ENCODE results near the gene THAP3.

GRCh38 chr1:6601923-6602668 lies 22.6 kb upstream of the THAP3 start:
- TF ChIP-seq CTCF (conservative IDR thresholded peaks at IDR 0.05 in 1 of 2, IDR thresholded peaks at IDR 0.05 in 1 of 2; ENCODE audit: extremely low read depth in 1 of 2, insufficient read depth in 1 of 2, low read depth in 1 of 2, low read length in 2 of 2) = no peak
- TF ChIP-seq EZH2 (IDR thresholded peaks at IDR 0.05; ENCODE audit: borderline replicate concordance, low read length) = no peak
